ENCODE data around the gene RBMS1. TPM values are rescaled to one million over a fixed set of nuclear protein-coding genes. Genes with fewer than 3 reads are reported as not detected.

The RBMS1 gene
- total and polyA plus RNA-seq, 2 experiments from 2014 or later = 55.5 to 94.8 TPM

- Histone ChIP-seq H3F3A (replicated peaks; ENCODE audit: low read depth) (no peaks in the 10 kb centered on the region), H2AFZ (no peak overlapping the region), H3K27ac (ENCODE audit: low read depth) (no peak overlapping the region), H3K36me3 (ENCODE audit: insufficient read depth) (no peaks in the 10 kb centered on the region), H3K9me2 (ENCODE audit: insufficient read depth) (no peaks in the 10 kb centered on the region), H3K79me2 (replicated peaks; ENCODE audit: insufficient read depth) (peaks cover 94% of the 10 kb centered on the region), H3K4me3 (no peak overlapping the region), H3K4me2 (no peak overlapping the region), H4K20me1 (replicated peaks; ENCODE audit: insufficient read depth) (peaks cover under 1% of the 10 kb centered on the region; the same call in 1 of the 2 replicates), H3K27me3 (ENCODE audit: insufficient read depth) (no peaks in the 10 kb centered on the region), H3K4me1 (ENCODE audit: insufficient read depth) (peaks cover 5% of the 10 kb centered on the region; the same call in 1 of the 2 replicates)
- no peak for DNase-seq (ENCODE audit: low spot score)
- Mint-ChIP-seq H3K9me3 (no peaks in the 10 kb centered on the region), H3K27me3 (ENCODE audit: insufficient read depth, low read depth, poor library complexity) (peaks cover 2% of the 10 kb centered on the region), H3K4me3 (no peak overlapping the region), H3K36me3 (ENCODE audit: low read depth) (no peaks in the 10 kb centered on the region), H3K4me1 (peaks cover 29% of the 10 kb centered on the region), H3K27ac (0 out of 2 replicates have a peak overlapping the region, but pooled peaks have one; percentile 35)
- ATAC-seq = no peak
- no peak for TF ChIP-seq ZNF462 (CRISPR knock-in tag; IDR thresholded peaks at IDR 0.05)
Observed at GRCh38 chr2:160467086-160467485, 26.5 kb downstream of the RBMS1 start.

GRCh38 chr2:160465406-160465805, 28.2 kb downstream of the RBMS1 start:
- Histone ChIP-seq H3K4me3 (no peak overlapping the region), H3F3A (replicated peaks; ENCODE audit: low read depth) (no peaks in the 10 kb centered on the region), H3K27ac (ENCODE audit: low read depth) (no peak overlapping the region), H3K79me2 (replicated peaks; ENCODE audit: insufficient read depth) (peaks cover 94% of the 10 kb centered on the region), H4K20me1 (replicated peaks; ENCODE audit: insufficient read depth) (peaks cover 13% of the 10 kb centered on the region; the same call in 1 of the 2 replicates), H3K4me1 (ENCODE audit: insufficient read depth) (peaks cover 5% of the 10 kb centered on the region; the same call in 1 of the 2 replicates), H3K27me3 (ENCODE audit: insufficient read depth) (no peaks in the 10 kb centered on the region), H3K9me2 (ENCODE audit: insufficient read depth) (no peaks in the 10 kb centered on the region), H2AFZ (no peak overlapping the region), H3K4me2 (no peak overlapping the region), H3K36me3 (ENCODE audit: insufficient read depth) (no peaks in the 10 kb centered on the region)
- Mint-ChIP-seq H3K4me1 (peaks cover 24% of the 10 kb centered on the region), H3K36me3 (ENCODE audit: low read depth) (no peaks in the 10 kb centered on the region), H3K27me3 (ENCODE audit: insufficient read depth, low read depth, poor library complexity) (peaks cover 2% of the 10 kb centered on the region), H3K27ac (peak overlapping the region; percentile 68), H3K4me3 (no peak overlapping the region), H3K9me3 (no peaks in the 10 kb centered on the region)
- no peak for DNase-seq (ENCODE audit: low spot score)
- ATAC-seq = no peak
- no peak for TF ChIP-seq ZNF114 (CRISPR knock-in tag; IDR thresholded peaks at IDR 0.05)
- TF ChIP-seq ZNF331 (CRISPR knock-in tag; IDR thresholded peaks at IDR 0.05; ENCODE audit: low read depth) = no peak
- no peak for TF ChIP-seq JUNB (IDR thresholded peaks at IDR 0.05; ENCODE audit: unreplicated experiment)
- no peak for TF ChIP-seq POLR2AphosphoS5 (IDR thresholded peaks at IDR 0.05; ENCODE audit: low read depth)
- no peak for TF ChIP-seq ZNF462 (CRISPR knock-in tag; IDR thresholded peaks at IDR 0.05)
- TF ChIP-seq STAT1 (IDR thresholded peaks at IDR 0.05; ENCODE audit: unreplicated experiment) = no peak
- no peak for TF ChIP-seq NANOG (IDR thresholded peaks at IDR 0.05; ENCODE audit: borderline replicate concordance)

Measured in GM23338 (cell line).